NCI-H2029 (cell line): ENCODE results near the gene DNAJC28.
"Not testable (repeated sequence)": the region's sequence is repeated elsewhere in the genome, so short reads cannot be mapped to it uniquely, and the experiment has no call there.

ENCODE experiments used
- DNase-seq: peaks from one replicate; lab custom pipeline; 2025; lab: John Stamatoyannopoulos, UW

DNAJC28 gene

GRCh38 chr21:33481314-33481943, 10.1 kb downstream of the DNAJC28 start:
- no peak for DNase-seq

GRCh38 chr21:33480481-33481103, 10.9 kb downstream of the DNAJC28 start:
- DNase-seq, result no peak

GRCh38 chr21:33479679-33480480, 11.6 kb downstream of the DNAJC28 start, which contains the start of gene TMEM50B:
Gene TMEM50B, minus strand, starts transcription at chr21:33479974. Its CDS starts 11,089 bp downstream, at chr21:33468885.
- DNase-seq, result peak; percentile 95

- DNase-seq, result no peak
Observed at GRCh38 chr21:33478935-33479678, 12.4 kb downstream of the DNAJC28 start.

- no peak for DNase-seq
Observed at GRCh38 chr21:33478182-33478581, 13.3 kb downstream of the DNAJC28 start.

DNA sequence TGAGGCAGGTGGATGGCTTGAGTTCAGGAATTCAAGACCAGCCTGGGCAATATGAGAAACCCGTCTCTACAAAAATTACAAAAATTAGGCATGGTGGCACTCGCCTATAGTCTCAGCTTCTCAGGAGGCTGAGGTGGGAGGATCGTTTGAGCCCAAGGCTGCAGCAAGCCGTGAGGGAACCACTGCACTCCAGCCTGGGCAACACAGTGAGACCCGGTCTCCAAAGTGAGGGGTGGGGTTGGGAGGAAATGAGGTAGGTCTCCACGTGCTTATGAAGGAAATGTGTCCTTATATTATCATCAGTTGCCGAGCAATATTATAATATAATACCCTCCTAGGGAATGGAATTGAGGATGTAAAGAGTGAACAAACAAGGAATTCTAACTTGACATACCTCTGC, 14.4 kb downstream of the DNAJC28 start:
- no peak for DNase-seq

DNA sequence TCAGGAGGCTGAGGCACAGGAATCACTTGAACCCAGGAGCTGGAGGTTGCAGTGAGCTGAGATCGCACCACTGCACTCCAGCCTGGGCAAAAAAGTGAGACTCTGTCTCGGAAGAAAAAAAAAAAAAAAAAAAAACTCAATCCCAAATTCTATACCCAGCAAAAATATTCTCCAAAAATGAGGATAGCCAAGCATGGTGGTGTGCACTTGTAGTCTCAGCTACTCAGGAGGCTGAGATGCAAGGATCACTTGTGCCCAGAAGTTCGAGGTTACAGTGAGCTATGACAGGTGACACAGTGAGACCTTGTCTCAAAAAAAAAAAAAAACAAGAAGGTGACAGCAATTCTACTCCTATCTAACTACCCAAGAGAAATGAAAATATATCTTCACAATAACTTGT, 18.2 kb downstream of the DNAJC28 start:
- DNase-seq, result no peak

- DNase-seq, result no peak
Observed at GRCh38 chr21:33470701-33471100, 20.8 kb downstream of the DNAJC28 start.

- not testable (repeated sequence) for DNase-seq
Observed at GRCh38 chr21:33469183-33469582, 22.3 kb downstream of the DNAJC28 start.

- no peak for DNase-seq
Observed at GRCh38 chr21:33461538-33462250, 29.8 kb downstream of the DNAJC28 start.

DNA sequence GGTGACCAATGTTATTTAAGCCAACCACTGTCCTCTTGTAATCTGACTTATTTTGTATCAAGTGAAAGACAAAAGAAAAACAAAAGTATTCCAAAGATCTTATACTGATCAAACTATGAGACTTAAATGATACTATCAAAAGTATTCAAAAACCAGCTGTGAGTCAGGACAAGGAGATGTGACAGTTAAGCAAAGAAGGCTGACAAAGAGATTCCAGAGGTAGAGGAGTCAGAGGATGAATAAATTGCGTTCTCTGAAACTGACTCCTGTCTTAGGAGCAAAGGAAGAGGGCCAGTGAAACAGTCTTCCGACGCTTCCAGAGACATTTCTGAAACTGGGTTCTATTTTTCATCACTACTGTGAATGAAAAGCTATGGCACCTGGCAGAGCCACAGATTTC, 32.7 kb downstream of the DNAJC28 start:
- no peak for DNase-seq

GRCh38 chr21:33455686-33456446, 35.6 kb downstream of the DNAJC28 start:
- DNase-seq, result no peak

GRCh38 chr21:33452362-33452761, 39.2 kb downstream of the DNAJC28 start:
- DNase-seq, result no peak

DNA sequence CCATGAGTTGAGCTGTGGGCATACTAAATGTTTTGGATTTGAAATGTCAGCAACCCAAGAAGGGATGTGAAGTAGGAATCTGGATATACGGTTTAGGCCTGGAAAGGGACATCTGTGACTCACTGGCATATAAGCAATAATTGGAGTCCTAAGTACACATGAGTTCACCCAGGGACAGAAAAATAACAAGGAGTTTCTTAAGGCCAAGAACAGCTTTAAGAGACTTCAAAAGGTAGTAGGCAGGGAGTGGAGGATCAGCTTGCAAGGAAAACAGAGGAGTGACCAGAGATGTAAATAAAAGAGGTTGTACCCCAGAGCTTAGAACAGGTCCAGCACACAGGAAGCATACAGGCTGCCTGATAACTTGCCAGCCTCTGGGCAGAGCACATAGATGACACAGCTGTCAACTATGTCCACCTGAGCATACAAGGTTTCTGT, 39.9 kb downstream of the DNAJC28 start:
- DNase-seq, result peak; percentile 54

DNA sequence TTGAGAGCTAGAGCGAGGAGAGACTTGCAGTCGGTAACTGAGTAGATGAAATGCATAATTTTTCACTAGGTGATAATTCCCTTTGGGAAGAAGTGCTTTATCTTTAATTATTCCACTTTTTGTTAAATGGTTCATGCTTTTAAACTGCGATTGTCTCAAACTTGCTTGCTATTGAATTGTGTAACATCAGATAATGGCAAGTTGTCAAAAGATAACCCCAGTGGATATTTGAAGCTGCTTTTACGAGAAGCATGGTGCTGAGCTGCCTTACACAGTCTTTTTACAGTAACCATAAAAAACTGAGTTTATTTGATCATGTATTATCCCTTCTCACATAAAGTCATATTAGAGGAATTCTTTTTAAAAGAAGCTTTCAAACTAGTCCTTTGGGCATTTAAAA, 41.9 kb downstream of the DNAJC28 start:
- no peak for DNase-seq

GRCh38 chr21:33446620-33447019, 44.9 kb downstream of the DNAJC28 start:
- DNase-seq, result not testable (repeated sequence)

GRCh38 chr21:33444499-33444898, 47.0 kb downstream of the DNAJC28 start:
- DNase-seq, result no peak

DNA sequence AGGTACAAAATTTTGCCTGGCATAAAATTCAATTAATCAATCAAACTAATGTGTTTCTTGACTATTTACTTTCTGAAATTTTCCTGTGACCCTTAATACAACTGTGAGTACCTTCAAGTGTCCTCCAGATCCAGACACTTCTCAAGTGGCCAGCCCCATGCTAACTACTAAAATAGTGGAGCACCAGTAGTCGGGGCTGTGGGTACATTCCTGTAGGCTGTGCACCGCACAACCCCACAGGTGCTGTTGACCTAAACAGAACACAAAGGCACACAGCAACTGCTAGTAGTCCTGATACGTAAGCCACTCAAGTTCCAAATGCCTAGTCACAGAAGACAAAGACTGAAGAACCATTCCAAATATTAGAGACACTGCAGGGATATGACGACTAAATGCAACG, 48.3 kb downstream of the DNAJC28 start:
- peak; percentile 97 for DNase-seq

GRCh38 chr21:33441489-33442477, 49.7 kb downstream of the DNAJC28 start:
- DNase-seq, result peak; percentile 99
